ENCODE results near the gene ELAVL4.

DNA sequence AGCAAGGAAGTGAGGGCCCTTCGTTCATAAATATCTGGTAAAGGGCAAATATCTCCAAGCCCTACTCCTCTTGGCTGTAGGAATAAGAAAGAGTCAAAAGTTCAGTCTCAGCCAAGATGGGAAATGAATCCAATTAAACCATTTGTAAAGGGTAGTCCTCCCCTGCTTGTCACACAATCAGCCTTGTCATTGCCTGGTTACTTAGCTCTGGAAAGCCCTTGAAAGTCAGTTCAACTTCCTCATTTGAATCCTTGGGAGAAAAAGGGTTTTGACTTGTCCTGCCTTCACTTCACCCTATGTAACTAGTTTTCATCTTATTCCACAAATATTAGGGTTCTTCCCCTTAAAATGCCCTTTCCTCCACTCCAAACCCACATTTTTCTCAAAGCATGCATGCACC, 100.0 kb downstream of the ELAVL4 start:
- TF ChIP-seq EZH2 (IDR thresholded peaks at IDR 0.05; ENCODE audit: borderline replicate concordance, low read length) = no peak
- TF ChIP-seq, protein P1, sequence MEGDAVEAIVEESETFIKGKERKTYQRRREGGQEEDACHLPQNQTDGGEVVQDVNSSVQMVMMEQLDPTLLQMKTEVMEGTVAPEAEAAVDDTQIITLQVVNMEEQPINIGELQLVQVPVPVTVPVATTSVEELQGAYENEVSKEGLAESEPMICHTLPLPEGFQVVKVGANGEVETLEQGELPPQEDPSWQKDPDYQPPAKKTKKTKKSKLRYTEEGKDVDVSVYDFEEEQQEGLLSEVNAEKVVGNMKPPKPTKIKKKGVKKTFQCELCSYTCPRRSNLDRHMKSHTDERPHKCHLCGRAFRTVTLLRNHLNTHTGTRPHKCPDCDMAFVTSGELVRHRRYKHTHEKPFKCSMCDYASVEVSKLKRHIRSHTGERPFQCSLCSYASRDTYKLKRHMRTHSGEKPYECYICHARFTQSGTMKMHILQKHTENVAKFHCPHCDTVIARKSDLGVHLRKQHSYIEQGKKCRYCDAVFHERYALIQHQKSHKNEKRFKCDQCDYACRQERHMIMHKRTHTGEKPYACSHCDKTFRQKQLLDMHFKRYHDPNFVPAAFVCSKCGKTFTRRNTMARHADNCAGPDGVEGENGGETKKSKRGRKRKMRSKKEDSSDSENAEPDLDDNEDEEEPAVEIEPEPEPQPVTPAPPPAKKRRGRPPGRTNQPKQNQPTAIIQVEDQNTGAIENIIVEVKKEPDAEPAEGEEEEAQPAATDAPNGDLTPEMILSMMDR (conservative IDR thresholded peaks at IDR 0.05 in 1 of 2, IDR thresholded peaks at IDR 0.05 in 1 of 2; ENCODE audit: extremely low read depth in 1 of 2, insufficient read depth in 1 of 2, low read depth in 1 of 2, low read length in 2 of 2) = no peak

Measured in mammary epithelial cell (primary cell).